HG03060 (cell line): ENCODE results near the gene DDX10.
"Not testable (repeated sequence)": the region's sequence is repeated elsewhere in the genome, so short reads cannot be mapped to it uniquely, and the experiment has no call there.

Source experiments
- ATAC-seq: cut with Tn5 transposase; IDR thresholded peaks from one replicate; pipeline ENCODE4 v1.9.1; 2021; ENCODE audit warnings: low read depth, moderate number of reproducible peaks; ENCODE audit not compliant: unreplicated experiment

Gene DDX10

DNA sequence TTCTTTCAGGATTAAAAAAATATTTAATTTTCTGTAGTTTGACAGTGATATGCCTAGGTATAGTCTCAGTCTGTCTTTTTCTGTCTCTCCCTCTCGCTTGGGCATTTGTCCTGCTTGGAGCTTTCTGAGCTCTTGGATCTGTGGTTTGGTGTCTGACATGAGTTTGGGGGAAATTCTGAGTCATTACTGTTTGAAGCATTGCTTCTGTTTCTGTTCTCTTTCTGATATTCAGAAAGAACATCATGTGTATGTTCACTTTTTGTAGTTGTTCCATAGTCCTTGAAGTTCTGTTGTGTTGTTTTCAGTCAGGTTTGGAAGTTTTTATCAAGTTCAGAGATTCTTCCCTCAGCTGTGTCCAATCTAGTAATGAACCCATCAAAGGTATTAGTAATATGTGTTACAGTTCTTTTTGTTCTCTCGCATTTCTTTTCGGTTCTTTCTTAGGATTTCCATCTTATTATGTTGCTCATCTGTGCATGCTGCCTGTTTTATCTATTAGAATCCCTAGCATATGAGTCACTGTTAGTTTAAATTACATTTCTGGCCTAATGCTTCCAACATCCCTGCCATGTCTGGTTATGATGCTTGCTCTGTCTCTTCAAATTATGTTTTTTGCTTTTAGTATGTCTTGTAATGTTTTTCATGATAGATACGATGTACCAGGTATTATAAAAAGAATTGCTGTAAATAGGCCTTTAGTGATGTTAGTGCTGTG, 48.4 kb downstream of the DDX10 start:
- ATAC-seq, result no peak

DNA sequence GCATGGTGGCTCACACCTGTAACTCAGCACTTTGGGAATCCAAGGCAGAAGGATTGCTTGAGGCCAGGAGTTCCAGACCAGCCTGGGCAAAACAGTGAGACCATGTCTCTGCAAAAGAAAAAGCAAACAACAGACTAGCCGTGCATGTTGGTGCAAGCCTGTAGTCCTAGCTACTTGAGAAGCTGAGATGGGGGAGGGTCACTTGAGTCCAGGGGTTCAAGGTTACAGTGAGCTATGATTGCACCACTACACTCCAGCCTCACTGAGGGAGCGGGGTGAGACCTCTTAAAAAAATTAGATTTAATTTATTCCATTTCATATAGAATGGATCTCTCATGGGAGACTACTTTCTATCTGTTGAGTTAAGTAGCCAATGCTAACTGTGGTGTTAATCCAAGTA, 50.4 kb downstream of the DDX10 start:
- no peak for ATAC-seq

DNA sequence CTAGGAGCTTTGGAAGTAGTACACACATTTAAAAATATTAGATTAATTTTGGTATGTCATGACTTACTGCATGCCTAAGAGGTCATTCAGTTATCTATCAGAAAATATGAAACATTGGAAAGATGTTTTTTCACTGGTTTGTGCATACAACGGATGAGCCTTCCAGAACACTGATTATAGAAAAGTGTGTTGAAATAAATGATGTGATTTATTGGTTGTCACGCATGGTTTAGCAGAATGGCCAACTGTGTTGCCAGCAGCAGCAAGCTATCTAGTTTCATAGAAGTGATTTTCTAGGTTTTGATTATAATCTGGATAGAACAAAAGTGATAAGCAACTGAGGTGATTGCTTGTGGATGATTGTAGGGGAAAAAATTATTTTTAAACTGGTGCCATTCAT, 53.6 kb downstream of the DDX10 start:
- no peak for ATAC-seq

DNA sequence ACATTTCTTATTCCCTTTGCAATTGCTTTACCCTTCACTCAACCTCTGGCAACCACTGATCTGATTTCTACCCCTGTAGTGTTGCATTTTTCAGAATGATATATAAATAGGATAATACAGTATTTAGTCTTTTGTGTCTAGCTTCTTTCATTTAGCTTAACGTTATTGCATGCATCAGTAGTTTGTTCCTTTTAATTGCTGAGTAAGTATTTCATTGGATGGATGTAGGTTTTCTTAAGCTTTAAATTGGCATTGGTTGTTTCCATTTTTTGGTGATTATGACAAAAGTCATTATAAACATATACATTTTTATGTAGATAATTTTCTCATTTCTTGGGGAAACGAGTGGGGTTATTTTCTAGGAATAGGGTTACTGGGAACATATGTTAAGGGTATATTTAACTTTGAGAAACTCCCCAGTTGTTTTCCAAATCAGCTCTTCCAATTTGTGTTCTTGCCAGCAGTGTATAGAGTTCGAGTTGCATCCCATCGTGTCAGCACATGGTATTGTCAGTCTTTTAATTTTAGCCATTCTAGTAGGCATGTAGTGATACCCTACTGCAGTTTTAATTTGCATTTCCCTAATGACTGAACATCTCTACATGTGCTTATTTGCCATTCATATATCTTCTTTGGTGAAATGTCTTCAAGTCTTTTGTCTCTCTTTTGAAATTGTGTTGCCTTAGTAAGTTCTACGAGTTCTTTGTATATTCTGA, 60.3 kb downstream of the DDX10 start:
- no peak for ATAC-seq

DNA sequence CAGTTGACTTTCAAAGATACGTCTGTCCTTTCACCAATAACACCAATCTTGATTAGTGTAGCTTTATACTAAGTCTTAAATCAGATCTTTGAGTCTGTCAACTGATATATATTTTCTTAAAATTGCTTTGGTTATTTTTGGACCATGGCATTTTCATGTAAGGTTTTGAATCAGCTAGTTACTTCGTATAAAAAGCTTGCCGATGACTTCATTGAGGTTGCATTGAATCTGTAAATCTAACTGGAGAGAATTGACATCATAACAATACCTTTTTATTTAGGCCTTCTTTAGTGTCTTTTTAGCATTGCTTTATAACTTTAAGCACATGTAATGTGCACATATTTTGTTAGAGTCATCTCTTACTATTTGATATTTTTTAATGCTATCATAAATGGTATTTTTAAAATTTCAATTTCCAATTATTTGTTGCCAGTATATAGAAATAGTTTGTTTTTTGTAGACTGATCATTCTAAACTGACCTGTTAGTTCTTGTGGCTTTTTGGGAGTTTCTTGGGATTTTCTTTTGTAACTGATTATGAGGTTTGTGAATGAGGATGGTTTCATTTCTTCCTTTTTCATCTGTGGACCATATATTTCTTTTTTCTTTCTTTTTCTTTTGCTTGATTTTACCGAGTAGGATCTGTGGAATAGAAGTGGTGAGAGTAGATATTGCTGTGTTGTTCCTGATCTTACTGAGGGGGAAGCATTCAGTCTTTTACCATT, 61.4 kb downstream of the DDX10 start:
- ATAC-seq, result no peak

DNA sequence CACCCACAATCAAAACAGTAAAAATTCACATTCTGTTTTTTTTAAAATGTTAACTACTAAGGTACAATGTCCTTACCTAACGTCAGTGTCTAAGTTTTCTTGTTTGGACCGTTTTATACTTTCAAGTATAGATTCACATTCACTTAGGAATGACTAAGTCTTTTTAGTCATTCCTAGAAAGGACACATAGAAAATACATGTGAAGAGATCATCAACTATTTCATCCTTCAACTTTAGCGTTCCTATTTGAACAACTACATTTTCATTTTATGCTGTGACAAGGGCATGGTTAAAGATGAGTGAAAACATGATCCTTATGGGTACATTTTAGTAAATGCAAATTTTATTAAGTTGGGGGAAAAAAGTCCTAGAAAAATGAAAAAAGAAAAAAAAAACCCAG, 62.8 kb downstream of the DDX10 start:
- no peak for ATAC-seq

DNA sequence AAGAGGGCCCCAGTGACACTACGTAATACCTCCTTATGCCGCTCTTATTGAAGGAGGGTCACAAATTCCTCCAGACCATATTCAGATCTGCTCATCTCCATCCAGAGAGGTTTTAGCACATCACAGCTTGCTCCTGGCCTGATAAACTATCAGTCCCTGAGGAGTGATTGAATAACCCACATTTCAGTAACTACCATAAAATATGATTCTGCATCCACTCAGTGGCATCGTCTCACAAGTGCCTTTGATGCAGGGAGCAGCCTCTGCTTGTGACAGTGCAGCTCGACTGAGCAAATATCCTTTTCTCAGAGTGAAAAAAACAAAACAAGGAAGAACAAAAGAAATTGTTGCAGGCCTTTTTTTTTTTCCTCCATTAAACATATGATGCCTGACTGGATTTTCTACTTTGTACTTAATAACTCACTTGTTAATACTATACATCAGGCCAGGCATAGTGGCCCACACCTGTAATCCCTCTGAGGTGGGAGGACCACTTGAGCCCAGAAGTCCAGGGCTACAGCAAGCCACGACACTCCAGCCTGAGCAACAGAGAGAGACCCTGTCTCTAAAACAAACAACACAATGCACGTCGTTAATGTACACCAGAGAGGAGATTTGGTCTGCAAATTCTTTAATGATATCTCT, 64.5 kb downstream of the DDX10 start:
- no peak for ATAC-seq

DNA sequence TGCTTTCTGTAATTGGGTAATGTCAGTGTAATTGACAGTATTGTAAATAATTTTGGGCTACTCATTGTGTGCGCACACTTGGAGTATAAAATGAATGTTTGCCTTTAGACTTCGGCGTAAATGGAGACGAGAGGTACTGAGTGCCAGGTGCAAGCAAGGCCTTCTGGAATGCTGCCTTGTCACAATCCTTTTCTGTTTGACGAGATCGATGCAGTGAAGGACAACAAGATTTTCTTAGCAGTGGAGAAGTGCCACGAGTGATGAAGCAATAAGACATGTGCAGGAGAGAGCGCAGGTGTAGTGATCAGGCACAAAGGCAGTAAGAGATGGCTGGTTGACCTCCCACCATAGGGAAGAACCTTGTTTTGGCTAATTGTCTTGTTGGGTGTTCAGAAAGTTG, 67.5 kb downstream of the DDX10 start:
- ATAC-seq, result no peak

DNA sequence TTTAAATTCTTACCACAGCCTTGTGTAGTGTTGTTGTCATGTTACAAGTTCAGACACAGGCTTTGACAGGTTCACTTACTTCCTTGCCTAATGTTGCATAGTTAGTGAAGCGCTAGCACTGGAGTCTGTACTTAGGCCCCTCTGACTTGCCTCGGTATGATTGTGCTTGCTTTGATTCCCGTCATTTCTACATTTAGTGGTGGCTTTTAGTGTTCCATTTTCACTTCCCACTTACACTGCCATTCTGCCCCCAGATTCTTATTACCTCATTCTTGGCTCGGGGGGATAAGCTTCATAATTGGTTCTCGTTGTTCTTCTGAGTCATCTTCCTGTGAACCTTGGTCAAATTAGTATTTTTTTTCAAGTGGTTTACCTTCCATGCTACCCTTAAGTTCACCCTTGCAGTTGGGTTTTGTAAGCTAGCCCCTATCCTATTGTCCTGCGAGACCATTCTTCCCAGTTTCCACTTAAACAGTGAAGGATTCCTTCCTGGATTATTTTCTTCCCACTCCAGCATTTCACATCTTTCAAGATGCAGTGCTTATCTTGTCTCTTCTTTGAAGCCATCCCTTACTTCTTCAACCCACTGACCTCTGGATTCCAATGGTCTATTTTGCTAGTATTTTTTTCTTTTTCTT, 68.7 kb downstream of the DDX10 start:
- peak; percentile 94 for ATAC-seq

DNA sequence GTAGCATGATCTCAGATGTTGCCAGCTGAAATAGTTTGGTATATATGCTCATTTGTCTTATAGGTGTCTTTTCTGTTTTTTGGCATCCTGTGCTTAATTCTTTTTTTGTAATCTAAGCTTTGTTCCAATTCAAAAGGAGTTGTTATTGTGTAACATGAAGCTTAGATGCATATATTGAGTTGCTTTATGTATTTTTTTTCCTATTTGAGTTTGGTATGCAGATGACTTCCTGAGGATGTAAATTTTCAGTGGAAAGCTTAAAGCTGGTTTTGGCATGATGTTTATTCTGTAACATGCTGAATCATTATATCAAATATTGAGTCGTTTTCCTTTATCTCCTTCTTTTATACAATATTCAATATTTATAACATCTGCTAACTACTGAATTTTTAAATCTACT, 69.4 kb downstream of the DDX10 start:
- ATAC-seq, result no peak

DNA sequence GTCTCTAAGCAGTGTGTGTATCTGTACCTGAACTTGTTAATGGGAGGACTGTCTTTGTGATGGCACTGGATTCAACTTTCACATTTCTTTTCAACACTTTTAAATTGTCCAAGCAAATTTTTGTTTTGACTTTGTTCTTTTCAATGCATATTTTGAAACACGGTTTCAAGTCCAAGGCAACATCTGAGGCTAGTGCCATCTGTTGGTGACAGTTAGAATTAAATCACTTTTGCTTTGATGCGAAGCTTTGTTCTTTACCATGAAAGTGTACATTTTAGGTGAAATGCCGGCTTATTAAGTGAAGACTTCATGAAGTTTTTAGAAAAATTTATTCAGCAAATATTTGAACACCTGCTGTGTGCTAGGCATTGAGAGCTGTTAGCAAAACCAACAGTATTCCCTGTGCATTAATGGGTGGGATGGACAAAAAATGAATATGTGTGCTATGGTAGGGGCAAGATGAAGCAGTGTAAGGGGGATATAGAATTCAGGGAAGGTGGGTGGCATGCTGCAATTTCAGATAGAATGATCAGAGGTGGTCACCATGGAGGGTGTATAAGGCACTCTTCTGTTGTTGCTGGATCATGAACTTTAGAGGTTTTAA, 70.2 kb downstream of the DDX10 start:
- ATAC-seq, result no peak

DNA sequence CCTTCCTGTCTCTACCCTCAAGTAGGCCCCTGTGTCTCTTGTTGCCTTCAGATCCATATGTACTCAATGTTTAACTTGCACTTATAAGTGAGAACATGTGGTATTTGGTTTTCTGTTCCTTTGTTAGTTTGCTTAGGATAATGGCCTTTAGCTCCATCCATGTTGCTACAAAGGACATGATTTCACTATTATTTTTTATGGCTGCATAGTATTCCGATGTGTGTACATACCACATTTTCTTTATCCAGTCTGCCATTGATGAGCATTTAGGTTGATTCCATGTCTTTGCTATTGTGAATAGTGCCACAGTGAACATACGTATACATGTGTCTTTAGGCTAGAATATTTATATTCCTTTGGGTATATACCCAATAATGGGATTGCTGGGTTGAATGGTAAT, 75.3 kb downstream of the DDX10 start:
- not testable (repeated sequence) for ATAC-seq

DNA sequence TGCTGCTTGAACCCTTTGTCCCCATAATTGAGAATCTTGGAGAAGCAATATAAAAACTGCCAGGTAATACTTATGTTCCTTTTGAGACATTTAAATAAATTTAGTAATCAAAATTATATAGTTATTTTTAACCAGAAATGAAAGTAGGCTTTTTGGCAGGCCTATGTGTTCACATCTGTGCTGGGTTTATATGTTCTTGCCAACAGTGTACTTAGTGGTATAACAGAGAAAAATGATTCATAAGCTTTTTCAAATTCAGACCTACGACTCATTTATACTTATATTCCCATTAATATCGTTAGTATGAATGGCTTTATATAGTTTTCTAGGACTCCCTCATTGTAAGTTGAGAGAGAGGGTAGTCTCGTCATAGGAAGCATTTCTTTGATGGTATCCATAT, 79.0 kb downstream of the DDX10 start:
- ATAC-seq, result no peak

DNA sequence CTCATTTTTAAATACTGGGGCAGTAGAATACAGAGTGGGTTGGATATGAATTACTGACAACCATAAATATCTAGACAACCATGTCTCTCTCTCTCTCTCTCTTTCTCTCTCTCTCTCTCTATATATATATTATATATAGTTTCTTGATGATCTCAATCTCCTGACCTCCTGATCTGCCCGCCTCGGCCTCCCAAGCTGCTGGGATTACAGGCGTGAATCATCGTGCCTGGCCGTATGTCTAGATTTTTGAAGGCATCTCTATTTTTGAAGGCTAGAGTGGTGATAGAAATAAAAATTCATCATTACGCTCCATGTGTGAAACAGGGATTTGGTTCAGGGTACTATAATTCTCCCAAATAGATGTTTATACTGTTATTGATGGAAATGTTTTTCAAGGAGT, 84.1 kb downstream of the DDX10 start:
- no peak for ATAC-seq

DNA sequence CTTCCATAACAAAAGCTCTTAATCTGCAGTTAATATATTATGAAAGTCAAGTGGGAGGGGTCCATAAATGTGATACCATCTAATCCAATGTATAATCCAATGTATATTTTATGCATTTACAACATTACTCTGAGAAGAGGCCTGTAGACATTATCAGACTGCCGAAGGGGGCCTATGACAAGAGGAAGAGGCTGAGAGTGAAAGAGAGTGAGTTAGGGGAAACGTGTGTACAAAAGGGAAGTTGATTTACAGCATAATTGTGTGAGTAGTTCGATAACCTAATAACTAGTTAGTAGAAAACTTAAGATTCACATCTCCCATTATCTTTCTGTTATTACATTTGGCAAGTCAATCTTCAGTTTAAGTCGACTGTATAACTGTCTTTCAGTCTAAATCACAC, 86.6 kb downstream of the DDX10 start:
- ATAC-seq, result no peak

DNA sequence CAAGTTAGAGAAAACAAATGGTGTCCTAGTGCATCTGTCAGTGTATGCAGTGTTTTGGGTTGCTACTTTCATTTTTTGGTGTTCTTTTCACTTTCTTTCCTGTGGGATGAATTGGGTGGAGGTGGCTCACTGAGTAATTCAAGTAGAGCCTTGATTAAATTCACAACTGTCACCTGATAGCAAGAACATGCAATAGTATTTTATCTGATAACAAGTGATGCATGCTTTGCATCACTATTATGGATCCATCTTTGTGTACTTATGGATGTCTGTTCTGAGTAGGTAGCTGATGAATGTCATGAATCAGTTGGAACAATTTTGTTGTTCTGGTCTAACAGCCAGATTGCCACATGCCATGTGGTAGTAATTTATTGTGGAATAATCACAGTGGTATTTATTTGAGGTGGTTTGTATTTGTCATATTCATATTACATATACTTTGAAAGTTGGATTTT, 87.5 kb downstream of the DDX10 start:
- ATAC-seq, result no peak

DNA sequence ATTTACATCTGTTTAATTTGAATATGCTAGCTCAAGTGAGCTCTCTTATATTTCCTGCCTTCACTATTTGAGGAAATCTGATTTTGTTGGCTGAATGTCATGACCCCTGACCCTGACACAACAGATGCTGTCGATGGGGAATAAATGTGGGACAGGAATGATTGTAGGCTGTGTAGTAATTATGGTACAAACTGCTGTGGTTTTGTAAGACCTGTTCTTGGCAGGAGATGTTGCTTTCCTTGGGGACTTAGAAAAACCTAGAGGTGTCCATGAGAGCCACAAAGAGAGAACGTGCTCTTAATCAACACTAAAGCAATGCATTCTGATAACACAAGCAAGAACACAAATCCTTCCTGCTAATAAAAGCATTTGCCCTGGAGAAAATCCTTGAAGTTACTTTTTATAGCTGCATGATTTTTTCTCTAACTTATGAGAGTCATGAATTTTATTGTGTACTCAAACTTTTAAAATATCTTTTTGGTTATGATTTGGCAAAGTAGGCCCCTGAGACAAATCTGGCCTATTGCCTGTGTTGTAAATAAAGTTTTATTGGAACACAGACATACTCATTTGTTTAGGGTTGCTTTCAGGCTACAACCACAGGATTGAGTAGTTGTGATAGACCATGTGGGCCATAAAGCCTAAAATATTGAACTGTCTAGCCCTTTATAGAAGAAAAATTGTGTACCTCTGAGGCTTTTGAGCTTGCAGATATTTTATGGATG, 90.2 kb downstream of the DDX10 start:
- no peak for ATAC-seq

DNA sequence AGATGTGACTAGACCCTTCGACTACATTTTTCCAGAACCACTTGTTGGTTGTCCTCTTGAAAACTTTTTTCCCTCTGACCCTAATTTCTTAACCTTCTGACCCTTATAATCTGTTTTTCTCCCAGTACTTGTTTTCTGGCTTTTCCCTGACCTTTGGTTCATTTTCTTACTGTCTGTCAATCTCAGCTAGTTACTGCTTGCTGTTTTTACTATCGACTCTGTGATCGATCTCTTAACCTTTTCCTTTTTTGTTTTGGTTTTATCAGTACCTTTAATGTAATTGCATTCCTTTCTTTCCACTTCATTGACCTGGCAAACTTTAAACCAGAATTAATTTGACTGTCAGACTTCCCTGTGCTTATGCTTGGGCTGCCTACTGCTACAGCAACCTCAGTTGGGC, 92.8 kb downstream of the DDX10 start:
- no peak for ATAC-seq

DNA sequence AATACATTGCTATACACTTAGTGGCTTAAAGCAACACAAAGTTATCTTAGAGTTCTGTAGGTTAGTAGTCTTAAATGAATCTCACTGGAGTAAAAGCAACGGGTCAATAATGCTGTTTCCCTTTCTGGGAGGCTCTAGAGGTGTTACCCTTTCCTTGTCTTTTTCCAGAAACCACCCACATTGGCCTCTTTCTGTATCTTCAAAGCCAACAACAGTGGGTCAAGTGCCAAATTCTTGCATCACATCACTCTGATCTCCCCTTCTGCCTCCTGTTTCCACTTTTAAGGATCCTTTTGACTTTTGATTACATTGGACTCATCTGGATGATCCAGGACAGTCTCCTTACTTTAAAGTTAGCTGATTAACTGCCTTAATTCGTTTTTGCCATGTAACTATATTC, 93.6 kb downstream of the DDX10 start:
- no peak for ATAC-seq
